ENCODE results near the gene SNX17. TPM values are rescaled to one million over a fixed set of nuclear protein-coding genes. Genes with fewer than 3 reads are reported as not detected.

The SNX17 gene
- total and polyA plus RNA-seq, 2 of the 13 experiments (the other 11 are each of a cell fraction or from before 2014, with no cell fraction given) = 75.0 to 109 TPM

DNA sequence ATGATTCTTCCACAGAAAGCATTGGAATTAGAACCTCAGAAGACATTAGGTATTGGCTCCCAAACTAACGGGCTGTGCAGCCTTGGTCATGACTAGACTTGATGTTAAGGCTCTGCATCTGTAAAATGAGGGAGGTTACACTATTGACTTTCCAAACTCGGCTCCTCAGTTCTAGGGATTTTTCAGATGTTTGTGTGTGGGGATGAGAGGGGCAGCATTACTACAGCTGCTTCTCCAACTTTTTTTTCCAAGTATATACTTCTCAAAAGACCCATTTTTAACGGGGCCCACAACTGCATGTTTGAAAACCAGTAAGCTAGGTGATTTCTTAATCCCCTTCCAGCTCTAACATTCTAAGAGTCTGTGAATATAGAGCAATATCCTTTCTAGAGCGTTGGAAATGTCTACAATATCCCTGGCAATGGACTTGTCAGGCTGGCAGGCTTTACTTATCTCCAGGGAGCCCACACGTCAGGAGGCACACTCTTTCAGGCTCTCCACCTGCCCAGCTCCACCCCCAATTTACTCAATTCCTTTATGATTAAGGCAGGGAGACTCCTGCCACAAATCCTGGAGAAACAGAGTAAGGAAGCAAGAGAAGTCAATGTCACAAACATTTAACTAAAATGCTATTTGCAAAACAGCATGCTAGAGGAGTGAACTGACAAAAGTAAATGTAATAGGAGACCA, 46.7 kb upstream of the SNX17 start (continued):
- TF ChIP-seq, protein P1, sequence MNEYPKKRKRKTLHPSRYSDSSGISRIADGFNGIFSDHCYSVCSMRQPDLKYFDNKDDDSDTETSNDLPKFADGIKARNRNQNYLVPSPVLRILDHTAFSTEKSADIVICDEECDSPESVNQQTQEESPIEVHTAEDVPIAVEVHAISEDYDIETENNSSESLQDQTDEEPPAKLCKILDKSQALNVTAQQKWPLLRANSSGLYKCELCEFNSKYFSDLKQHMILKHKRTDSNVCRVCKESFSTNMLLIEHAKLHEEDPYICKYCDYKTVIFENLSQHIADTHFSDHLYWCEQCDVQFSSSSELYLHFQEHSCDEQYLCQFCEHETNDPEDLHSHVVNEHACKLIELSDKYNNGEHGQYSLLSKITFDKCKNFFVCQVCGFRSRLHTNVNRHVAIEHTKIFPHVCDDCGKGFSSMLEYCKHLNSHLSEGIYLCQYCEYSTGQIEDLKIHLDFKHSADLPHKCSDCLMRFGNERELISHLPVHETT (CRISPR knock-in tag; conservative IDR thresholded peaks at IDR 0.05) = no peak
- TF ChIP-seq ZNF720 (CRISPR knock-in tag; IDR thresholded peaks at IDR 0.05) = no peak

DNA sequence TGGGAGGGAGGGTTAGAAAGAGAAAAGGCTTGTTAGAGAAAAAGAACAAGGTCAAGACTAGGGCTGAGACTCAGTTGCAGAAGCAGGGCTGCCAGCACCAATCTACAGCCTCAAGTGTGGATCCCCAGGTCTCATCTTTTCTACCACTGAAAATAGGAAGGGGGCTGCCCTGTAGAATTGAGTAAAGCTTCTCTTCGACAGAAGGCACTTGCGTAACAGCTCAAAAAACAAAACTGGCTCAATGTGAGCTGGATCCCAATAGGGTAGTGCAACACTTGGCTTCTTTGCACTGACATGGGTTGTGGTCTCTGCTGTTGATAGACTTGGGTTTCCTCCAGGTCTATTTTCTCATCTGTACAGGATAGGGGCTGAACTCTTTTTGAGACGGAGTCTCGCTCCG, 45.7 kb upstream of the SNX17 start:
- no peak overlapping the region for H2AFZ ChIP-seq (ENCODE audit: low read length)
- peaks cover 25% of the 10 kb centered on the region for H3K79me2 ChIP-seq (ENCODE audit: insufficient read depth, low read length)
- H3K27ac ChIP-seq (ENCODE audit: extremely low read length, insufficient read depth, low read length) = peak overlapping the region; percentile 91
- ATAC-seq (no peak), FAIRE-seq (no peak), DNase-seq (ENCODE audit: low spot score) (no peak)
- no peak overlapping the region for H3K9ac ChIP-seq (ENCODE audit: insufficient read depth, low read depth, low read length)
- CTCF ChIA-PET (ENCODE audit: low intra/inter-chr PET ratio, low total read pairs) = no interaction called here
- POLR2A ChIA-PET = interaction anchor here (1.2 to 5.0 kb wide), 4 partner anchors 19 to 44 kb away, joined by 4 to 73 read pairs (median 46); partner anchors contain the start of genes EIF2B4, GTF3C2 and SNX17
- 92% methylated on average over 5 of the region's 5 CpGs for WGBS (ENCODE audit: low lambda C conversion rate)
- intact Hi-C loops (cut with micrococcal nuclease; ENCODE audit: unreplicated experiment) (no loop called here), in situ Hi-C loops (cut with HindIII; ENCODE audit: extremely low pct_ligation_motif_present, low pct_unique_long_range_greater_than_20kb) (loop anchor here (5.0 kb wide), 1 partner anchor 48 kb away; the partner anchor contains the start of genes EIF2B4 and SNX17)
- BruUV-seq (replicated peaks) = no TSS peak
- no peak overlapping the region for H3K4me2 ChIP-seq (ENCODE audit: low read depth, low read length)
- H3K36me3 ChIP-seq (replicated peaks in 1 of 2; ENCODE audit: control insufficient read depth in 1 of 2, insufficient read depth in 2 of 2, low read length in 2 of 2) = peaks cover 18 to 39% of the 10 kb centered on the region in 2 experiments
- H3K9me3 ChIP-seq (ENCODE audit: low read length) = no peaks in the 10 kb centered on the region
- no peak overlapping the region for H3K4me3 ChIP-seq (replicated peaks in 1 of 3; ENCODE audit: insufficient read depth in 1 of 3, low read depth in 2 of 3, low read length in 3 of 3)
- H3K4me1 ChIP-seq (ENCODE audit: insufficient read depth, low read length) = peaks cover 33% of the 10 kb centered on the region
- no peaks in the 10 kb centered on the region for H4K20me1 ChIP-seq (ENCODE audit: insufficient read depth, low read length)
- peaks cover 0 to 4% of the 10 kb centered on the region in 2 experiments; a peak in 1 of 5 replicates for H3K27me3 ChIP-seq (ENCODE audit: control insufficient read depth in 1 of 2, insufficient read depth in 2 of 2, low read length in 2 of 2)
- TF ChIP-seq POLR2A (IDR thresholded peaks at IDR 0.05; ENCODE audit: insufficient read depth in 1 of 2, low read depth in 2 of 2, low read length in 2 of 2) = peak in 1 of 2 experiments; percentile 50; a peak in 1 of 4 replicates
- TF ChIP-seq CEBPB (IDR thresholded peaks at IDR 0.05; ENCODE audit: borderline replicate concordance, low read depth, low read length) = peak; percentile 71
- peak; percentile 45 for TF ChIP-seq POLR2AphosphoS5 (IDR thresholded peaks at IDR 0.05; ENCODE audit: low read depth, low read length)
- 0 out of 2 replicates have a peak, but pooled peaks have one; percentile 32 for TF ChIP-seq CBX5 (CRISPR knock-in tag; IDR thresholded peaks at IDR 0.05; ENCODE audit: borderline replicate concordance)
- no peak for TF ChIP-seq KAT7 (CRISPR knock-in tag; IDR thresholded peaks at IDR 0.05; ENCODE audit: borderline replicate concordance)
- TF ChIP-seq ZNF205 (CRISPR knock-in tag; IDR thresholded peaks at IDR 0.05) = no peak
- peak; percentile 35 for TF ChIP-seq RBM22 (optimal IDR thresholded peaks at IDR 0.05; ENCODE audit: low read length)
- TF ChIP-seq ARNTL (CRISPR knock-in tag; IDR thresholded peaks at IDR 0.05) = no peak
- no peak for TF ChIP-seq SRSF1 (optimal IDR thresholded peaks at IDR 0.05; ENCODE audit: low read depth, low read length)
- no peak for TF ChIP-seq SP4 (CRISPR knock-in tag; IDR thresholded peaks at IDR 0.05)
- TF ChIP-seq ZNF530 (CRISPR knock-in tag; IDR thresholded peaks at IDR 0.05; ENCODE audit: low read depth) = no peak
- 0 out of 2 replicates have a peak, but pooled peaks have one; percentile 35 for TF ChIP-seq ZNF343 (CRISPR knock-in tag; IDR thresholded peaks at IDR 0.05)
- TF ChIP-seq, protein P2, sequence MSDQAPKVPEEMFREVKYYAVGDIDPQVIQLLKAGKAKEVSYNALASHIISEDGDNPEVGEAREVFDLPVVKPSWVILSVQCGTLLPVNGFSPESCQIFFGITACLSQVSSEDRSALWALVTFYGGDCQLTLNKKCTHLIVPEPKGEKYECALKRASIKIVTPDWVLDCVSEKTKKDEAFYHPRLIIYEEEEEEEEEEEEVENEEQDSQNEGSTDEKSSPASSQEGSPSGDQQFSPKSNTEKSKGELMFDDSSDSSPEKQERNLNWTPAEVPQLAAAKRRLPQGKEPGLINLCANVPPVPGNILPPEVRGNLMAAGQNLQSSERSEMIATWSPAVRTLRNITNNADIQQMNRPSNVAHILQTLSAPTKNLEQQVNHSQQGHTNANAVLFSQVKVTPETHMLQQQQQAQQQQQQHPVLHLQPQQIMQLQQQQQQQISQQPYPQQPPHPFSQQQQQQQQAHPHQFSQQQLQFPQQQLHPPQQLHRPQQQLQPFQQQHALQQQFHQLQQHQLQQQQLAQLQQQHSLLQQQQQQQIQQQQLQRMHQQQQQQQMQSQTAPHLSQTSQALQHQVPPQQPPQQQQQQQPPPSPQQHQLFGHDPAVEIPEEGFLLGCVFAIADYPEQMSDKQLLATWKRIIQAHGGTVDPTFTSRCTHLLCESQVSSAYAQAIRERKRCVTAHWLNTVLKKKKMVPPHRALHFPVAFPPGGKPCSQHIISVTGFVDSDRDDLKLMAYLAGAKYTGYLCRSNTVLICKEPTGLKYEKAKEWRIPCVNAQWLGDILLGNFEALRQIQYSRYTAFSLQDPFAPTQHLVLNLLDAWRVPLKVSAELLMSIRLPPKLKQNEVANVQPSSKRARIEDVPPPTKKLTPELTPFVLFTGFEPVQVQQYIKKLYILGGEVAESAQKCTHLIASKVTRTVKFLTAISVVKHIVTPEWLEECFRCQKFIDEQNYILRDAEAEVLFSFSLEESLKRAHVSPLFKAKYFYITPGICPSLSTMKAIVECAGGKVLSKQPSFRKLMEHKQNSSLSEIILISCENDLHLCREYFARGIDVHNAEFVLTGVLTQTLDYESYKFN (CRISPR knock-in tag; conservative IDR thresholded peaks at IDR 0.05) = no peak
- TF ChIP-seq, protein P3, sequence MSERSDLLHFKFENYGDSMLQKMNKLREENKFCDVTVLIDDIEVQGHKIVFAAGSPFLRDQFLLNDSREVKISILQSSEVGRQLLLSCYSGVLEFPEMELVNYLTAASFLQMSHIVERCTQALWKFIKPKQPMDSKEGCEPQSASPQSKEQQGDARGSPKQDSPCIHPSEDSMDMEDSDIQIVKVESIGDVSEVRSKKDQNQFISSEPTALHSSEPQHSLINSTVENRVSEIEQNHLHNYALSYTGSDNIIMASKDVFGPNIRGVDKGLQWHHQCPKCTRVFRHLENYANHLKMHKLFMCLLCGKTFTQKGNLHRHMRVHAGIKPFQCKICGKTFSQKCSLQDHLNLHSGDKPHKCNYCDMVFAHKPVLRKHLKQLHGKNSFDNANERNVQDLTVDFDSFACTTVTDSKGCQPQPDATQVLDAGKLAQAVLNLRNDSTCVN (CRISPR knock-in tag; IDR thresholded peaks at IDR 0.05; ENCODE audit: borderline replicate concordance) = no peak
- peak; percentile 64 for TF ChIP-seq CEBPG (CRISPR knock-in tag; IDR thresholded peaks at IDR 0.05)
- no peak for TF ChIP-seq ZNF747 (CRISPR knock-in tag; IDR thresholded peaks at IDR 0.05; ENCODE audit: borderline replicate concordance)

Data from HepG2 (cell line).